Coronary artery (tissue), 2 donors: Measurements from ENCODE around the gene GPR183.

ENCODE experiments used
- DNase-seq: peaks from one replicate; pipeline ENCODE4 v3.0.0-alpha.2; 2017; ENCODE audit warnings: low spot score
- H3K27ac ChIP-seq, 2 donors: fragments of 200-600 bp; sonication (generic); one replicate each; pipeline ENCODE4 v1.5.1; 2016 to 2019
- H3K4me3 ChIP-seq: fragments of 200-600 bp; sonication (generic); 2 replicates; pipeline ENCODE4 v1.5.1; 2016; ENCODE audit warnings: mild to moderate bottlenecking, moderate library complexity
- CTCF ChIP-seq: fragments of 200-600 bp; sonication (generic); IDR thresholded peaks from one replicate; pipeline ENCODE4 v1.5.1; 2019; ENCODE audit warnings: antibody characterized with exemption

GPR183 gene

DNA sequence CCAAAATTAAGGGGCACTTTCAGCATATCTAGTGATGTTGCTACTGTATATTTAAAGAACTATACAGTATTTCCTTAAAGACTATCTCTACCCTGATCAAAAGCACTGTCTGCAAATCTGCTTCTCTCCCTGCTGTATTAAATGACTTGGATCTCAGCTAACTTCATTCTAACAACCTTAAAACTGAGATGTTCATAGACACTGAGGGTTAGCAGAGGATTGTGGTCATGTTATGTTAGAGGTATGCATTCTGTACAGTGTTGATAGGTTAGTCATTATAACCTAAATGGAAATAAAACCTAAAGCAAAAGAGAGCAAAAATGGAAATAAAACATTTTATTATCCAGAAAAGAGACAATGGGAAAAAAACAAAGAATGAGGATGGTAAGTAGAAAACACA is 9.9 kb downstream of the GPR183 start:
- TF ChIP-seq CTCF: no peak
- no peak for DNase-seq
- H3K27ac ChIP-seq: no peak overlapping the region
- no peak overlapping the region for H3K4me3 ChIP-seq

DNA sequence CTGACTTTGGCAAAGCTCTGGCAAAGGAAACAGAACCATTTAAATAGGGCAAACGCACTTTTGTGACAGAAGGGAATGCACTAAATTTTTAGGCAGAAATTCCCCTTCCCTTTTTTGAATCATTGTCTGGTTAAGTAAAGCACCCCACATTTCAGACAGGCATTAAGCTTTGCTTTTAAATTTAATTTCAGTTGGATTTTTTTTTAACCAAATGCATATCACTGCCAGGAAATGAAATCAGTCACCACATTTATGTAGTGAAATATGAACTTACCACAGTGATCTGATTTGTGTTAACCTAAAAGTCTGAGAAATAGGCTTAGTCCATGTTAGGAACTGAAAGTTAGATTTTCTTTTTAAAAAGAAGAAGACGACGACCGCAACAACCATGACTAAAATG is 10.8 kb downstream of the GPR183 start:
- no peak overlapping the region for H3K4me3 ChIP-seq
- no peak overlapping the region for H3K27ac ChIP-seq
- no peak for DNase-seq
- no peak for TF ChIP-seq CTCF

DNA sequence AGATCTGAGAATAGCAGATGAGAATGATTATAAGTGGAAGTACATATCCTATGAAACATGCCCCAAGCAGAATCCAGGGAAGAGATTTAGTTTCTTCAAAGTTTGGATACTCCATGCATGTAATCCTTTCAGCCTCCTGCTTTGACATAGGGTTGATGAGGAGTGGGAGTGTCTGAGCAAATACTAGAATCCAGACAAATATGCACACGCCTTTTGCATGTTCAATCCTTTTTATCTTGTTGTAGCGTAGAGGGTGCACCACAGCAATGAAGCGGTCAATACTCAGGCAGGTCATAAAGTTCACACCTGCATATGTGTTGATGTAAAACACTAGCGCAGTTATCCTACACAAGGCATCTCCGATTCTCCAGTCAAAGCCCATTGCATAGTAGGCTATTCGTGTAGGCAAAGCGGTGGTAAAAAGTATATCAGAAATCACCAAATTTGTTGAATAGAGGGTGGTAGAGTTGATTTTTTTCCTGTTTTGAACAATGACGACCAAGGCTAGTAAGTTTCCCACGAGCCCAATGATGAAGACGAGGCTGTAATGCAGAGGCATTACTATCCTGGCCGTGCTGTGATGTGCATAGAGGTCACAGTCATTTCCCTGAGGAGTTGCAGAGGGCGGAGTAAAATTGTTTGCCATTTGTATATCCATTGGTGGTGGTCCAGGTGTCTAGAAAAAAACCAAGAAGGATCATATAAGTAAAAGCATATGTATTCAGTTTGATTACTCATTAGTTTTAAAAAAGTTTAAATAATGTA is 11.5 kb downstream of the GPR183 start:
- TF ChIP-seq CTCF: no peak
- H3K4me3 ChIP-seq: no peak overlapping the region
- H3K27ac ChIP-seq: no peak overlapping the region
- DNase-seq: no peak

- TF ChIP-seq CTCF: no peak
- Histone ChIP-seq H3K4me3 (no peak overlapping the region), H3K27ac (no peak overlapping the region)
- DNase-seq: no peak
Observed at GRCh38 chr13:99294958-99295357, 12.2 kb downstream of the GPR183 start.

- no peak overlapping the region for H3K27ac ChIP-seq
- TF ChIP-seq CTCF: no peak
- no peak overlapping the region for H3K4me3 ChIP-seq
- DNase-seq: no peak
Observed at GRCh38 chr13:99294198-99294597, 13.0 kb downstream of the GPR183 start.

GRCh38 chr13:99293178-99293577 is 14.0 kb downstream of the GPR183 start:
- Histone ChIP-seq H3K27ac (no peak overlapping the region), H3K4me3 (no peak overlapping the region)
- TF ChIP-seq CTCF: no peak
- no peak for DNase-seq

GRCh38 chr13:99290894-99291293 is 16.3 kb downstream of the GPR183 start:
- no peak for DNase-seq

More at GRCh38 chr13:99290894-99291293, 16.3 kb downstream of the GPR183 start:
- no peak for TF ChIP-seq CTCF
- Histone ChIP-seq H3K4me3 (no peak overlapping the region), H3K27ac (no peak overlapping the region)
